Gastrocnemius medialis (tissue), 4 donors: Measurements from ENCODE around the gene FTCD.

Source experiments
- POLR2A ChIP-seq, 2 donors: fragments of 450-650 bp; IDR thresholded peaks; one replicate each; pipeline ENCODE4 v1.6.1; 2017; ENCODE audit warnings: antibody characterized with exemption in 2 of 2, mild to moderate bottlenecking in 2 of 2, moderate library complexity in 2 of 2
- TF ChIP-seq, protein P1 (sequence below), 5 experiments: fragments of 450-650 bp in 3 of 5; fragments of 200-600 bp in 2 of 5; sonication (generic) in 2 of 5; IDR thresholded peaks in 4 of 5; conservative IDR thresholded peaks in 1 of 5; 1 replicate in 4 of 5; 2 replicates in 1 of 5; pipeline ENCODE4 v1.5.1; 2016 to 2019; ENCODE audit warnings: antibody characterized with exemption in 5 of 5, mild to moderate bottlenecking in 3 of 5, moderate library complexity in 3 of 5

DNA sequence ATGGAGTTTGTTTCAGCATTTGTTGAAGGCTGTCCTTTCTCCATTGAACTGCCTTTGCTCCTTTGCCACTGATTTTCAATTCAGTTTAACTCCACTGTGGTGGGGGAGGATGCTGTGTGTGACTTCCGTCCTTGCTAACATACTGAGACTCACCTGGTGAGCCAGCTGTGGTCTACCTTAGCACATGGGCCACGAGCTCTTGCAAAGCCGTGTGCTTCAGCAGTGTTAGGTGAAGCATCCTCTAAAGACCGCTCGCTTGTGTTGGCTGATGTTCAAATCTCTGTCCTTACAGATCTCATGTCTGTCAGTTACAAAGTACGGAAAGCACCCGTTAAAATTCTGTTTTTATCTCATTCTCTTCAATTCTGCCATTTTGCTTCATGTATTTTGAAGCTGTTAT is 32.4 kb upstream of the FTCD start:
- TF ChIP-seq POLR2A (IDR thresholded peaks at IDR 0.05) = no peak
- TF ChIP-seq, protein P1, sequence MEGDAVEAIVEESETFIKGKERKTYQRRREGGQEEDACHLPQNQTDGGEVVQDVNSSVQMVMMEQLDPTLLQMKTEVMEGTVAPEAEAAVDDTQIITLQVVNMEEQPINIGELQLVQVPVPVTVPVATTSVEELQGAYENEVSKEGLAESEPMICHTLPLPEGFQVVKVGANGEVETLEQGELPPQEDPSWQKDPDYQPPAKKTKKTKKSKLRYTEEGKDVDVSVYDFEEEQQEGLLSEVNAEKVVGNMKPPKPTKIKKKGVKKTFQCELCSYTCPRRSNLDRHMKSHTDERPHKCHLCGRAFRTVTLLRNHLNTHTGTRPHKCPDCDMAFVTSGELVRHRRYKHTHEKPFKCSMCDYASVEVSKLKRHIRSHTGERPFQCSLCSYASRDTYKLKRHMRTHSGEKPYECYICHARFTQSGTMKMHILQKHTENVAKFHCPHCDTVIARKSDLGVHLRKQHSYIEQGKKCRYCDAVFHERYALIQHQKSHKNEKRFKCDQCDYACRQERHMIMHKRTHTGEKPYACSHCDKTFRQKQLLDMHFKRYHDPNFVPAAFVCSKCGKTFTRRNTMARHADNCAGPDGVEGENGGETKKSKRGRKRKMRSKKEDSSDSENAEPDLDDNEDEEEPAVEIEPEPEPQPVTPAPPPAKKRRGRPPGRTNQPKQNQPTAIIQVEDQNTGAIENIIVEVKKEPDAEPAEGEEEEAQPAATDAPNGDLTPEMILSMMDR (IDR thresholded peaks at IDR 0.05 in 4 of 5, conservative IDR thresholded peaks at IDR 0.05 in 1 of 5) = no peak
